Measurements from ENCODE around the gene LTF.

LTF gene

DNA sequence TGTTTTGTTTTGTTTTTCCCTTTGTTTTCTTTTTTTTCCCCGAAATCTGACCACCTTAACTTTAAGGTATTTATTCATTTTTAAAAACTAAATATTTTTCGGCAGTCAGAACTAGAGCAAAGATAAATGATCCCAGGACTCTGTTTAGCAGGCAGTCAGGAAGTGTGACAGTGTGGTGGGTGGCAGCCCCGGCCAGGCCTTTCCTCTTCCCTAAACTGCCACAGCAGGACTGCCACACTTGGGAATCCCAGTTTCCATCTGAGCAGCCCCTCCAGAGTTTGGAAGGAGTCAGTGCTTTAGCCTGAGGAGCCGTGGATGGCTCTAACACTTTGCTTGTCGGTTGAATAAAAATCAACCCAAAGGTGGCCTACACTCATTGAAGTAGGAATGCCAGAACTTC is 50.8 kb downstream of the LTF start:
- no peak for DNase-seq (ENCODE audit: low read depth, low spot score)
- no peak overlapping the region for H3K4me3 ChIP-seq (ENCODE audit: low read depth, low read length)
- TF ChIP-seq, protein P1, sequence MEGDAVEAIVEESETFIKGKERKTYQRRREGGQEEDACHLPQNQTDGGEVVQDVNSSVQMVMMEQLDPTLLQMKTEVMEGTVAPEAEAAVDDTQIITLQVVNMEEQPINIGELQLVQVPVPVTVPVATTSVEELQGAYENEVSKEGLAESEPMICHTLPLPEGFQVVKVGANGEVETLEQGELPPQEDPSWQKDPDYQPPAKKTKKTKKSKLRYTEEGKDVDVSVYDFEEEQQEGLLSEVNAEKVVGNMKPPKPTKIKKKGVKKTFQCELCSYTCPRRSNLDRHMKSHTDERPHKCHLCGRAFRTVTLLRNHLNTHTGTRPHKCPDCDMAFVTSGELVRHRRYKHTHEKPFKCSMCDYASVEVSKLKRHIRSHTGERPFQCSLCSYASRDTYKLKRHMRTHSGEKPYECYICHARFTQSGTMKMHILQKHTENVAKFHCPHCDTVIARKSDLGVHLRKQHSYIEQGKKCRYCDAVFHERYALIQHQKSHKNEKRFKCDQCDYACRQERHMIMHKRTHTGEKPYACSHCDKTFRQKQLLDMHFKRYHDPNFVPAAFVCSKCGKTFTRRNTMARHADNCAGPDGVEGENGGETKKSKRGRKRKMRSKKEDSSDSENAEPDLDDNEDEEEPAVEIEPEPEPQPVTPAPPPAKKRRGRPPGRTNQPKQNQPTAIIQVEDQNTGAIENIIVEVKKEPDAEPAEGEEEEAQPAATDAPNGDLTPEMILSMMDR (IDR thresholded peaks at IDR 0.05; ENCODE audit: insufficient read depth, low read length, missing control alignments): no peak
- ChIA-PET POLR2A (no interaction called here), CTCF (no interaction called here)

DNA sequence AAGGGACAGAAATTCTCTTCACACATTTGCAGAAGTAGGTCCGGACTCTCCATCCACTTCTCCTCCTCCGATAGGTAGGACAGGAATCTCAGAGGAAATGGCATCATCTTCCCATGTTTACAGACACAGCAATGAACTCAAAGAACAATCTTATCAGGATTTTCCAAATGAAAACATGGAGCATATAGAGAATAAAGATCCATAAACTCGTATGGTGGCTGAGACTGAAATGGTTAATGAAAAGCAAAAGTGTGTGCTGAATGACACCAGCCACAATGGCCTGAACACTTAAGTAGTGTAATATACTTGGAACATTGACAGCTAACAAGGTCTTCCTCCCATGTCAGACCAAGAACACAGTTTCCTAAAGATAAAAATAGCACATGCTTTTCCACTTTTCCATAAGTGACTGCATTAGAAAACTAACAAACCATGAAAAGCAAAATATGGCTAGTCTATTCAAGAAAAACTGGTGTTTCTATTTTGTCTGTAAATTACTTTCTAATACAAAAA is 51.9 kb downstream of the LTF start:
- no peak for DNase-seq (ENCODE audit: low read depth, low spot score)
- H3K4me3 ChIP-seq (ENCODE audit: low read depth, low read length): no peak overlapping the region
- CTCF ChIA-PET: interaction anchor here (0.7 kb wide), 1 partner anchor 334 kb away, joined by 3 read pairs; no protein-coding TSS in a partner anchor
- TF ChIP-seq, protein P1 (IDR thresholded peaks at IDR 0.05; ENCODE audit: insufficient read depth, low read length, missing control alignments): no peak
- POLR2A ChIA-PET: no interaction called here

DNA sequence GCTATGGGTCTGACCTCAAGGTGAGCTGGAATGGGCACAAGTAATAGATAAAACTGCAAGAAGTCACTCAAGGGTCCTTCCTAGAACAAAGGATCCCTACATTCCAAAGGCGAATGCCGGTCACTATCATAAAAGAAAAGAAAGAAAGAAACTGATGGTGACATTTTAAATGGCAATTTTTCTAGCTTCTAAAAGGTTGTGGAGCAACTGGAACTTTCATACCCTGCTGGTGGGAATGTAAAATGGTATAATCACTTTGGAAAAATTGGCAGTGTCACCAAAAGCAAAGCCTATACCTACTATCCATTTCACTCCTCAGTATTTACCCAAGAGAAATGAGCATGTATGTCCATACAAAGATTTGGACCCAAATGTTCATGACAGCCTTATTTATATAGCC is 53.4 kb downstream of the LTF start:
- TF ChIP-seq, protein P1 (IDR thresholded peaks at IDR 0.05; ENCODE audit: insufficient read depth, low read length, missing control alignments): no peak
- POLR2A ChIA-PET: no interaction called here
- DNase-seq (ENCODE audit: low read depth, low spot score): no peak
- CTCF ChIA-PET: no interaction called here
- no peak overlapping the region for H3K4me3 ChIP-seq (ENCODE audit: low read depth, low read length)

DNA sequence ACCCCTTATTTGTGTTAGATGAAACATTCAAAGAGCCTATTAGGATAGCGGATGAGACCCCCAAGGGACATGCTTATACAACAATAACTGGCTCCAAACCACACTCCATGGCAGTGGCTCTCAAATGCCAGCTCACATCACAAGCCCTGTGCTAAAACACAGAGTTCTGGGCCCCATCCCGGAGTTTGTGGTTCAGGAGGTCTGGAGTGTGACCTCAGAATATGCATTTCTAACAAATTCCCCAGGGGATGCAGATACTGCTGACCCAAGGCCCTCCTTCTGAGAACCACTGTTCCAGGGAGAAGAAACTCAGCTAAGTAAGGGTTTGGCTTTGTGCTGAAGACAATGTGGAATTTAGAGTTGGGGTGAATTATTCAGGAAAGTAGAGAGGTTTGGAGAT is 54.0 kb downstream of the LTF start:
- CTCF ChIA-PET: no interaction called here
- POLR2A ChIA-PET: no interaction called here
- no peak for DNase-seq (ENCODE audit: low read depth, low spot score)
- no peak overlapping the region for H3K4me3 ChIP-seq (ENCODE audit: low read depth, low read length)
- TF ChIP-seq, protein P1 (IDR thresholded peaks at IDR 0.05; ENCODE audit: insufficient read depth, low read length, missing control alignments): no peak

DNA sequence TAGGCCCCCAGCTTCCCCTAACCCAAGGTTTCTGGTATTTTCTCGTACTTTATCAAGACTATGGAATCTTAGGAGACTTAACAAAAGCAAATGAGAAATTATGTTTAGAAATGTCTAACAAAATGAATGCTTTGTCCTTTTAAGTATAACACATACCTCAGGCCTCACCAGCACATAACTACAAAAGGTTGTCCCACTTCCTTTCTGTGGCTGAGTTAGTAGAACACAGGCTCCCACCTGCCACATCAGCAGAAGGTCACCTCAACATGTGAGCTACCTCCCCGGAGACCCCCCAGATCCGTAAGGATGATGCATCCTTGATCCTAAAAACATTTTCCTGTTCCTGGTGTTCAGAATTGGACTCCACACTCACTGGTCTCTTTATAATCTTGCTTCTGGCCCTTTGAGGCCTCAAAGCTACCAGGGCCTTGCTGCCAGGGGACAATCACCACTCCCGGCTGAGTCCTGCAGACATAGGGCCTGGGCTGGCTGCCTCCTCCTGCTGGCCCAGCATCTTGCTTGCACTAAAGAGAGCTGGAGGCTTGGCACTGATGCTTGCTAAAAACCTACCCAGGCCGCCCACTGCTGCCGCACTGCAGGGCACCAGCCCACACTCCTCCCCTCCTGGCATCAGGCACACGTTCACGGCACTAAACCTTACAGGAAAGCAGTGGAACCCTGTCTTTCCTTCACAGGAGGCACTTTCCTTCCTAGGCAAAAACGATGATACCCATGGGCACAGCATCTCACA is 54.8 kb downstream of the LTF start:
- no peak overlapping the region for H3K4me3 ChIP-seq (ENCODE audit: low read depth, low read length)
- TF ChIP-seq, protein P1 (IDR thresholded peaks at IDR 0.05; ENCODE audit: insufficient read depth, low read length, missing control alignments): no peak
- POLR2A ChIA-PET: no interaction called here
- DNase-seq (ENCODE audit: low read depth, low spot score): no peak
- CTCF ChIA-PET: no interaction called here

DNA sequence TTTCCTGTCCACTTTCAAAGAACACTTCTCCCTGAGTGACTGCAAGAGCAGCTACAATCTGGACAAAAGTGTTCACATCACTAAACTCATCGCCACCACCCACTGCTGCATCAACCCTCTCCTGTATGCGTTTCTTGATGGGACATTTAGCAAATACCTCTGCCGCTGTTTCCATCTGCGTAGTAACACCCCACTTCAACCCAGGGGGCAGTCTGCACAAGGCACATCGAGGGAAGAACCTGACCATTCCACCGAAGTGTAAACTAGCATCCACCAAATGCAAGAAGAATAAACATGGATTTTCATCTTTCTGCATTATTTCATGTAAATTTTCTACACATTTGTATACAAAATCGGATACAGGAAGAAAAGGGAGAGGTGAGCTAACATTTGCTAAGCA is 55.9 kb downstream of the LTF start:
- no peak overlapping the region for H3K4me3 ChIP-seq (ENCODE audit: low read depth, low read length)
- TF ChIP-seq, protein P1 (IDR thresholded peaks at IDR 0.05; ENCODE audit: insufficient read depth, low read length, missing control alignments): no peak
- ChIA-PET CTCF (no interaction called here), POLR2A (no interaction called here)
- DNase-seq (ENCODE audit: low read depth, low spot score): no peak

Data from AG04449 (cell line).